ENCODE data around the gene DSC2. TPM values are rescaled to one million over a fixed set of nuclear protein-coding genes. Genes with fewer than 3 reads are reported as not detected.

The DSC2 gene
- total and polyA plus RNA-seq, 2 donors from 2014 or later: 4.1 to 19.8 TPM

DNA sequence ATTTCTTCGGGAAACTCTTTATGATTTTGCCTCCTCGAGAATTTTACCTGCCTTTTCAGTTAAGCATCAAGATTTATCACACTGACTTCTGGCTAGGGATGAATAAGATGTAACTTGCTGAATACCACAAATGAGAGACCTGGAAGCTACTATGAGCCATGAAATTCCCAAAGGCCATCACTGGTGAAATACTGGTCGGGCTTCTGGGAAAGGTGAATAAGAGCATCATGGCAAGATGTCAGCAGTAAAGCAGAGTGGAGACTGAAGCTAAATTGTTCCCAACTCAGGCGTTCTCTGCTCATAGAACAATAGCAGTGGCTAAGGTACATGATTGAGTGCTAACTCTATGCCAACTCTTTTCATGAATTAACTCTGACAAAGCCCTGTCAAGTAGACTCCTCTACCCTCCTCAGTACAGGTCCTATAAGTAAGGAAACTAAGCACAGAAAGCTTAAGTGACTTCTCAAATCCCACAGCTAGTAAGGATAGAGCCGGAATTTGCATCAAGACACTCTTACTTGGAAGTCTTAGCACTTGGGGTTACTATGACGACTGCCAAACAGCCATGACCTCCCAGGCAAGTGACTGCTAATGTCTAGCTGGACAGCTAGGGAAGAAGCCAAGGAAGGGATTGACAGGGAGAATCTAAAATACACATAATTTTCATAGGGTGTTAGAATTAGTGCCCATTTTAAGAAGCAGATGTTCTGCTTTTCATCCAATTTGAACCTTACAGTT lies 37.0 kb downstream of the DSC2 start:
- Histone ChIP-seq H3K36me3 (ENCODE audit: control insufficient read depth in 2 of 3, insufficient read depth in 3 of 3, low read length in 3 of 3) (no peaks in the 10 kb centered on the region), H3K4me1 (ENCODE audit: control insufficient read depth in 2 of 3, insufficient read depth in 2 of 3, low read depth in 1 of 3, low read length in 3 of 3) (no peaks in the 10 kb centered on the region), H3K27ac (ENCODE audit: low read depth in 2 of 2, low read length in 2 of 2) (no peak overlapping the region), H3K9ac (ENCODE audit: low read length in 3 of 3) (no peak overlapping the region), H3K4me3 (ENCODE audit: low read length in 3 of 3) (no peak overlapping the region), H3K9me3 (ENCODE audit: control insufficient read depth in 2 of 3, insufficient read depth in 1 of 3, low read length in 3 of 3) (no peaks in the 10 kb centered on the region), H3K27me3 (ENCODE audit: control insufficient read depth, insufficient read depth, low read length) (no peaks in the 10 kb centered on the region)
- DNase-seq: peak in 3 of 5 donors; percentile 28 to 34 (median 28)
- intact Hi-C loops (cut with DNase I): no loop called here
- TF ChIP-seq, protein P1, sequence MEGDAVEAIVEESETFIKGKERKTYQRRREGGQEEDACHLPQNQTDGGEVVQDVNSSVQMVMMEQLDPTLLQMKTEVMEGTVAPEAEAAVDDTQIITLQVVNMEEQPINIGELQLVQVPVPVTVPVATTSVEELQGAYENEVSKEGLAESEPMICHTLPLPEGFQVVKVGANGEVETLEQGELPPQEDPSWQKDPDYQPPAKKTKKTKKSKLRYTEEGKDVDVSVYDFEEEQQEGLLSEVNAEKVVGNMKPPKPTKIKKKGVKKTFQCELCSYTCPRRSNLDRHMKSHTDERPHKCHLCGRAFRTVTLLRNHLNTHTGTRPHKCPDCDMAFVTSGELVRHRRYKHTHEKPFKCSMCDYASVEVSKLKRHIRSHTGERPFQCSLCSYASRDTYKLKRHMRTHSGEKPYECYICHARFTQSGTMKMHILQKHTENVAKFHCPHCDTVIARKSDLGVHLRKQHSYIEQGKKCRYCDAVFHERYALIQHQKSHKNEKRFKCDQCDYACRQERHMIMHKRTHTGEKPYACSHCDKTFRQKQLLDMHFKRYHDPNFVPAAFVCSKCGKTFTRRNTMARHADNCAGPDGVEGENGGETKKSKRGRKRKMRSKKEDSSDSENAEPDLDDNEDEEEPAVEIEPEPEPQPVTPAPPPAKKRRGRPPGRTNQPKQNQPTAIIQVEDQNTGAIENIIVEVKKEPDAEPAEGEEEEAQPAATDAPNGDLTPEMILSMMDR (IDR thresholded peaks at IDR 0.05; ENCODE audit: borderline replicate concordance, extremely low read depth, insufficient read depth): no peak
- FAIRE-seq: no peak

DNA sequence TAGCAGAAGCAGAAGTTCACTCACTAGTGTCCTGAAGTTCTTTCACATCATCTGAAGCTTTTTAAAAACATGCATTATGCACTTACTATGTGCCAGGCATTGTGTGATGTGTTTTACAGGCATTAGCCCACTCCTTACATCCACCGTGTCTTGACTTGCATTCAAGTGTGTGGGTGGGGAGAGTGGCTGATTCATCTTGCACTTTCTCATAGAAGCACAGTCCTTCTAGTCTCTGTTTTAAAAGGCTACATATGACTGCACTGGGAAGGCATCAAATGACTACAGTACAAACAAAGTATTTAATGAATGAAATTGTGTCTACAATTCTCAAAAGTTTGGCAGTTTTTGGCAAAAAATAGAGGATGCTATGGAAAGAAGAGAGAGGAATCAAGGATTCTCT lies 38.1 kb downstream of the DSC2 start:
- no peak for FAIRE-seq
- intact Hi-C loops (cut with DNase I): no loop called here
- Histone ChIP-seq H3K9ac (ENCODE audit: low read length in 3 of 3) (no peak overlapping the region), H3K4me3 (ENCODE audit: low read length in 3 of 3) (no peak overlapping the region), H3K36me3 (ENCODE audit: control insufficient read depth in 2 of 3, insufficient read depth in 3 of 3, low read length in 3 of 3) (no peaks in the 10 kb centered on the region), H3K27ac (ENCODE audit: low read depth in 2 of 2, low read length in 2 of 2) (no peak overlapping the region), H3K4me1 (ENCODE audit: control insufficient read depth in 2 of 3, insufficient read depth in 2 of 3, low read depth in 1 of 3, low read length in 3 of 3) (no peaks in the 10 kb centered on the region), H3K9me3 (ENCODE audit: control insufficient read depth in 2 of 3, insufficient read depth in 1 of 3, low read length in 3 of 3) (no peaks in the 10 kb centered on the region), H3K27me3 (ENCODE audit: control insufficient read depth, insufficient read depth, low read length) (no peaks in the 10 kb centered on the region)
- DNase-seq: no peak
- TF ChIP-seq, protein P1 (IDR thresholded peaks at IDR 0.05; ENCODE audit: borderline replicate concordance, extremely low read depth, insufficient read depth): no peak

DNA sequence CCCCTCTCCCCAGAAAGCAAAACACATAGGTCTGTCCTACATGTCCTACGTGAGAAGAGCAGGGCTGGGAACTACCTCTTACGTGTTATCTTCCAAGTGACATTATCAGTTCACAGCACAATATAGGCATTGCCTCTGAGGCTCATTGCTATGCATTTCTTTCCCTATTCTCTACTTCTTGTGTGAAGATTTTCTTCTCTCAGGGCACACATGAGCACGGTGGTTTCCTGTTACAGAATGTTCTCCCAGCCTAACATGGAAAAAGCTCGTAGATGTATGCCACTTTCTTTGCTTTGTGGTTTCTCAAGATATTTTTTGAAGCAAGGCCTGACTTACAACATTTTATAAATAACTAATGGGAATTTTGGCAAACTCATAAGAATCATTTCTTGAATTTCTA lies 40.3 kb downstream of the DSC2 start:
- H3K4me1 ChIP-seq (ENCODE audit: control insufficient read depth in 2 of 3, insufficient read depth in 2 of 3, low read depth in 1 of 3, low read length in 3 of 3): no peaks in the 10 kb centered on the region
- no peak overlapping the region for H3K4me3 ChIP-seq (ENCODE audit: low read length in 3 of 3)
- no peak overlapping the region for H3K27ac ChIP-seq (ENCODE audit: low read depth in 2 of 2, low read length in 2 of 2)
- intact Hi-C loops (cut with DNase I): no loop called here
- DNase-seq (no peak), FAIRE-seq (no peak)
- H3K36me3 ChIP-seq (ENCODE audit: control insufficient read depth in 2 of 3, insufficient read depth in 3 of 3, low read length in 3 of 3): no peaks in the 10 kb centered on the region
- H3K9ac ChIP-seq (ENCODE audit: low read length in 3 of 3): no peak overlapping the region
- no peaks in the 10 kb centered on the region for H3K9me3 ChIP-seq (ENCODE audit: control insufficient read depth in 2 of 3, insufficient read depth in 1 of 3, low read length in 3 of 3)
- TF ChIP-seq, protein P1 (IDR thresholded peaks at IDR 0.05; ENCODE audit: borderline replicate concordance, extremely low read depth, insufficient read depth): no peak
- H3K27me3 ChIP-seq (ENCODE audit: control insufficient read depth, insufficient read depth, low read length): no peaks in the 10 kb centered on the region
